ENCODE results near the gene ENOX2.

GRCh38 chrX:130715299-130715698 lies 187.7 kb downstream of the ENOX2 start:
- TF ChIP-seq EZH2 (IDR thresholded peaks at IDR 0.05) (no peak), POLR2AphosphoS5 (IDR thresholded peaks at IDR 0.05; ENCODE audit: borderline replicate concordance, low read depth, low read length) (no peak), FOXP2 (optimal IDR thresholded peaks at IDR 0.05; ENCODE audit: control extremely low read depth, extremely low read length, insufficient read depth) (no peak)

Data from SK-N-MC (cell line).